GM19351 (cell line): ENCODE data around the gene TSPOAP1.
"Not testable (repeated sequence)": the region's sequence is repeated elsewhere in the genome, so short reads cannot be mapped to it uniquely, and the experiment has no call there.

Experiments used
- ATAC-seq: cut with Tn5 transposase; IDR thresholded peaks from one replicate; pipeline ENCODE4 v1.9.1; 2021; ENCODE audit warnings: mild to moderate bottlenecking, moderate library complexity; ENCODE audit not compliant: unreplicated experiment

The TSPOAP1 gene

GRCh38 chr17:58362368-58363014, 33.9 kb upstream of the TSPOAP1 start:
- ATAC-seq, result no peak

- no peak for ATAC-seq
These were observed 31.9 kb upstream of the TSPOAP1 start for GRCh38 chr17:58360296-58361063.

GRCh38 chr17:58358408-58359172, 30.0 kb upstream of the TSPOAP1 start:
- ATAC-seq, result no peak

DNA sequence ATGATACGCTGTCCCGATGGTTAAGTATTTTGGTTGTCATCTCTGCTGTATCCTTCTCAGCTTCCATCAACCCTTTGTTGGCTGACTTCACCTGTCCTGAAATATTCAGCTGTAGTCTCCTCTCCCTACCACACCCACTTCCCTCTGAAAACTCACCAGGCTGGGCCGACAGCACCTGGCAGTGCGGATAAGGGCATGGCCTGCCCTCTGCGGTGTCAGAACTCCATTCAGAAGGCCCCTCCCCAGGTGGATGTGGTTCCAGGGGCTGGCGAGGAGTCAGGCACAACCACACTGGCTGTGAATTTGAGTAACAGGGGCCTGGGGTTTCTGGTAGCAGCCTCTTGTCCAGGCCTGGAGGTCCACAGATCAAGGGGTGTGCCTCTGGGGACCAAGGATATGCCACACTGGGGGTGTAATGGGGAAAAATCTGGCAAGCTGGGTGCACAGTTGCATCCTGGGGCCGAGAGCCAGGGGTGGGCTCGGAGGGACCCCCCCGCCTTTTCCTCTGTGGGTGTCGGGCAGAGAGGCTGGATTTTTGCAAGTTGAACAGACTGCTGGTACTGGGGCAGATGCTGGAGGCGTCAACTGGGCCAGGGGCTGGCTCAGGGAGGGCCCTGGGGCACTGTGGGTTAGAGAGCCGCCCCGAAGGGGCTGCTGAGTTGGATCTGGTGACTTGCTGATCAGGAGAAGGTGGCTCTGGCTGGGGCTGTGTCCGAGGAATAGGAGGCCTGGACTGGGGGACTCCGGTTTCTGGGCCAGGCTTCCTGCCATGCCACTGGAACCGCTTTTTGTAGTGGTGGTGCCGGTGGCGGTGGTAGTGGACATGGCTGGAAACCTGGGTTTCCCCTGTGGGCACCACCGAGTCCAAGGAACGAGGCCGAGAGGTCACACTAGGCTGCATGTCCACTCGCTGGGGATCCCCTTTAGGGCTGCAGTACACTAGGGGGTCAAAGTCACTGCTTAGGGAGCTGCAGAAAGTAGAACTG, 29.0 kb upstream of the TSPOAP1 start:
- ATAC-seq, result no peak

DNA sequence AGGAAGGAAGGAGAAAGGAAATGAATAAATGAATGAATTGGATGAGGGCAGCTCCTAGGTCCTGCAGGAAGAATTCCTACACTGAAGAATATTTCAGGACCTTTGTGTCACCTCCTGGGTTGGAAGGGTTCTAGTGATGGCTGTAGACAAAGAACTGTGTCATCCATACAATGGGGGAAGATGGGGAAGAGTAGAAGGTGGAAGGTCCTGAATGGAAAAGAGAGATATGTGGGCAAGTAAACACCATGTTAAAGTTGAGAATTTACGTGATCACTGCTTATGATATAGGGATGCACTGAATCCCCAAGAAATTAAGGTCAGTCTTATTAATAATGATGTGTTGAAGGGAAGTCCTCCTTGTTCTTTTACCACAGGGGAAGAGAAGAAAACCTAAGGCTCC, 27.6 kb upstream of the TSPOAP1 start:
- ATAC-seq, result no peak

DNA sequence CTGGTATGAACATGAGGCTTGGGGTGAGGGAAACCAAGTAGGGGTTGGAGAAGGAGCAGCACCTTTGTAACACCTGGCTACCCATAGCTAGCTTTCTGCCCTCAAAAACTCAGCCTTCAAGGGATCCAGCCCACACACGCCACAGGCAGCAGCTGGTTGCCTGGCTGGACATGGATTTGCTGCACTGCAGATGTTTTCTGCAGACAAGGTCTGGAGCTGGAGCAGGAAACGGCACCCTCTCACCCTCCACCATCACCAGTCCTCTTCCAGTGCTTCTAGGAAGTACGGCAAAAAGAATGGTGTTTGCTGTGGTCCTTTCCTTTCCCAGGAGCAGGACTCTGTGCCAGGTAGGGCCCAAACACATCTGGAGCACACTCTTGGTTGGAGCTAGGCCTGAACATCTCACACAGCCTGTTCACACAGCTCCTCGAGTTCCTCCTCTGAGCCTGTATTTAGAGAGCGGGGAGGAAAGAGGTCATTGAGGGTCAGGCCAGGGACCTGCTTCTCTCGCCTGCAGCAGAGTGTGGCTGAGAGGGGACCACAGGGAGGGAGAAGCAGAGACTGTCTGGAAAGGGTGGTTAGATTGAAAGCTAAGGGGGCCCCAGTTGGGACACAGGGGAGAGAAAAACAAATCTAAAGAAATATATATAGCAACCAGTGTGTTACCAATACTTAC, 26.1 kb upstream of the TSPOAP1 start:
- no peak for ATAC-seq

GRCh38 chr17:58353389-58353825, 24.8 kb upstream of the TSPOAP1 start:
- no peak for ATAC-seq

GRCh38 chr17:58352596-58353388, 24.2 kb upstream of the TSPOAP1 start:
- ATAC-seq, result no peak

DNA sequence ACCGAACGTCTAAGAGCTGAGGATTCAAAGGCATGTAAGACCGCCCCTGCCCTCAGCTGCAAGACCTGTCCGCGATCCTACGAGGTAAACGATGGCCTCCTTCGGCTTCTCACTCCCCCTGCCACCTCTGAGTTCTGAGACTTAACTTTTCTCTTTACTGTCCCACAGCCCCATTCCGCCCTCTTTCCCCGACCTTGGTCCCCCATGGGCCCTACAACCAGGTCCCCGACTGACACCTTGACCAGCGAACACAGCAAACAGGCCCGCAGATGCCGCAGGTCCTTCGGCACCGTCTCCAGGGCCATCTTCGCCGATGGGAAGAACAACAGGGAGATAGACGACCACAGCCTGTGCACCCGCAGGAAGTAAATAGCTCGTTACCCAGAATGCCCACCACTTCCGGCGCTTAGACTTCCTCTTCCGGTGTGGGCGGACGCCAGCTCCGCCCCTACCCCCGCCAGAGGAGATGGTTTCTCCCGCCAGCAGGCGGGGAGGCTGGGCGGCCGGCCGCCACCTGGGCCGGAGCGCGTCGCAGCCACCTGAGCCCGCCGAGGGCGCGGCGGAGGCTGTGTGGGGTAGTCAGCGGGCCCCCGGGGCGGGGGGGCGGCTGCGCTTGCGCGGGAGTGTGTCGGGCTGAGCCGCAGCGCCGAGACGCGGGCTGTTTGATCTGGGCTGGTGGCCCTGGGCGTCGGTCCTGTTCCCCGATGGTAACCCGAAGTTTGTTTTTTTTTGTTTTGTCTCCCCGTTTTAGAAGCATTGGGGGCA, 23.4 kb upstream of the TSPOAP1 start, which contains the start of gene SUPT4H1:
SUPT4H1 (minus strand) TSS at position 371 of the 765 bp plus-strand sequence; CDS start at position 305, 66 bp downstream.
- ATAC-seq, result peak; percentile 78

- ATAC-seq, result no peak
These were observed 22.6 kb upstream of the TSPOAP1 start for GRCh38 chr17:58351182-58351581.

DNA sequence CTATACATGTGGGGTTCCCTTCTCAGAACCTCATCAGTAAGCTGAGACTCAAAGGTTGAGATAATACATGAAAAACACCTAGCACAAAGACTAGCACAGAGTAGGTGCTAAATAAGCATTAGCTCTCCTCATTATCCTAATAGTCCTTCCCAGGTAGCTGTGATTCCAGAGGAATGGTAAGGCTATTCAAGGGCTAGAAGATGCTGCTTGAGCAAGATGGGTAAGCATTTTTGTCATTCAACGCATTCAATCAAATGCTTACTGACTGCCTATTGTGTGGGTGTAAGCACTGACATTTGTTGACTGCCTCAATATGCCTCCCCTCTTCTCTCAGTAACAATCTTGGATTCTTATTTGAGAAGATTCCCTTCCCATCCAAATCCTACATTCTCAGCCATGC, 19.4 kb upstream of the TSPOAP1 start:
- ATAC-seq, result no peak

DNA sequence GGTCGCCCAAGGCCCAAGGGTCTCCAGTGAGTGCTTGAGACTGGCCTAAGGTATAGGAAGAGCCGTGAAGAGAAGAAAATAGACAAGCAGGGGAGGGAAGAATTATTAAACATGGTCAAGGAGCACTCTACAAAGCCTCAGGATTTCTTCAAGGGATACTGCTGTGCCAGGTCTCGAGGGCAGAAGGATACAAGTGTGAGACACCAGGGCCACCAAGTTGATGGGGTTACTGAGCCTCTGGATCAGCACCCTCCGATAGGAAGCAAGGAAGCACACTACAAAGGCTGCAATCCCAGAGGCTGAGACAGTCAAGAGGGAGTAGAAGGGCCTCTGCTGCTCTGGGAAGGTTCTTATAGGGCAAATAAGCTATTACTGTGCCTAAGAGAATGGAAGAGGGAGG, 16.9 kb upstream of the TSPOAP1 start:
- ATAC-seq, result no peak

DNA sequence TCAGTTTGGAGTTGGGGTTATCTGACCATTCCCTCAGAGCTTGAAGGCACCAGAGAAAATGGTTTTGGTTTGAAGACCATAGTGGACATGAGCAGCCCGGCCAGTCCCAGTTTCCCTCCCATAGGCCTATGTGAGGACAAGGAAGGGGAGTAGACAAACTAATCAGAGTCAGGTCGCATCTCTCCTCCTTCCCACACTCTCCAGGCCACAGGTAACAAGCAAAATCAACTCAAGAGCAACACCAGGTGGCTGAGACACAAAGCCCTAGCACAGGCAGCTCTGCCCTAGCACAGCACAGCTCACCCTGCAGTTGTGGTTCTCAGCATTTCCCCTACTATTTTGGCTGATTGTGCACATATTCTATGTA, 16.2 kb upstream of the TSPOAP1 start:
- peak; percentile 52 for ATAC-seq

DNA sequence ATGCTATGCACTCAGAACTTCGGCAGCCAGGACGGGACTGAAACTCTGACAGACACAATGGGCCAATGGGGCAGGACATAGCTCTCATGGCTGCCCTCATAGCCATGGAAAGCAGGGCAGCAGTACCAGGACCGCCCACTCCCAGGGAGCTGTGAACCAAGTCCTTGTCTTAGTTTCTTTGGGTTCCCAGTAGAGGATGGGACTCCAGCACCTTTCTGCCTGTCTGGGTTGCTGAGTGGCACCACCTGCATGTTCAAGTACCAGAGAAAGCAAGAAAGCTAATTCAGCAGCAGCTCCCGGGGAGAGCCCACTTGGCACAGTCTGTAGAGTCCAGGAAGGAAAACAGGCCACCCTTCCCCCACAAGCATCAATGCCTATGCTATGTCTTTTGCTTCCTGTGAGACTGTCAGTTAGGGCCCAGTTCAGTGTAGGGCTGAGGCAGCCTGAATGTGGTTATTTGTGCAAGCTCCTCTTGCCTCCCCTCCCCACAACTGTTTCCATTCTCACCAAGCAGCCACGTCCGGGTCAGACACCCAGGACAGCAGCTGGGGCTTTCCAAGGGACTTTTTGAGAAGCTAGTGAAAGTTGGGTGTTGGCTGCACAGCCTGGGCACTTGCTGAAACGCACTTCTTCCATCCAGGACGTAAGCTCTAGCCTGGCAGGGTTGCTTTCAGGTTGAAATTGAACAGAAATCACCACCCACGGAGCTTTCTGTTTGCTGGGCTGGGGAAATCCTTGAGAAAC, 15.6 kb upstream of the TSPOAP1 start:
- peak; percentile 87 for ATAC-seq

DNA sequence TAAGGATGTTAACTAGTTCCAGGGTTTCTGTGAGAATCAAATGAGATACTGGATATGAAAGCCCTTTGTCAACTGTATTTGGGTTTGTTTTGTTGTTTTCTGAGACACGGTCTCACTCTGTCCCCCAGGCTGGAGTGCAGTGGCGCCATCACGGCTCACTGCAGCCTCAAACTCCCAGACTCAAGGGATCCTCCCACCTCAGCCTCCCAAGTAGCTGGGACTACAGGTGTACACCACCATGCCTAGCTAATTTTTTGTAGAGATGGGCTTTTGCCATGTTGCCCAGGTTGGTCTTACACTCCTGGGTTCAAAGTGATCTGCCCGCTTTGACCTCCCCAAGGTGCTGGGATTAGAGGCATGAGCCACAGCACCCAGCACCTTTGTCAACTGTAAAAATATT, 14.5 kb upstream of the TSPOAP1 start:
- ATAC-seq, result no peak

GRCh38 chr17:58341861-58342475, 13.4 kb upstream of the TSPOAP1 start:
- no peak for ATAC-seq

DNA sequence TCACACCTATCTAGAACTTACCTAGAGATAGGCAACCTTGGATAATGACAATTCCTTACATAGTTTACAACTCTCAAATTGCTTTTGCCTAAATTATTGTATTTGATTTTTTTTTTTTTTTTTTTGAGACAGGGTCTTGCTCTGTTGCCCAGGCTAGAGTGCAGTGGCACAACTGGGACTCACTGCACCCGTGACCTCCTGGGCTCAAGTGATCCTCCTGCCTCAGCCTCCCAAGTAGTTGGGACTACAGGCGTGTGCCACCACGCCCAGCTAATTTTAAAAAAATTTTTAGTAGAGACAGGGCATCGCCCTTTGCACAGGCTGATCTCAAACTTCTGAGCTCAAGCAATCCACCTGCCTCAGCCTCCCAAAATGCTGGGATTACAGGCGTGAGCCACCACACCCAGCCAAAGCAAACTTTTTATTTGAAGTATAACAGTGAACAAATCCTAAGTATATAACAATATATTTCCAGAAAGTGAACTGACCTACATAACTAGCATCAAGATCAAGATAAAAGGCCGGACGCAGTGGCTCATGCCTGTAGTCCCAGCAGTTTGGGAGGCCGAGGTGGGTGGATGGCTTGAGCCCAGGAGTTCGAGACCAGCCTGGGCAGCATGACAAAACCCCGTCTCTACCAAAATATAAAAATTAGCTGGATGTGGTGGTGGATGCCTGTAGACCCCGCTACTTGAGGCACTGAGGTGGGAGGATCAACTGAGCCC, 12.7 kb upstream of the TSPOAP1 start:
- ATAC-seq, result not testable (repeated sequence)
